NCI-H1930 (cell line): Measurements from ENCODE around the gene KRT13.

ENCODE experiments used
- DNase-seq, 2 experiments: peaks; one replicate each; lab custom pipeline; 2025; lab: John Stamatoyannopoulos, UW

Gene KRT13

DNA sequence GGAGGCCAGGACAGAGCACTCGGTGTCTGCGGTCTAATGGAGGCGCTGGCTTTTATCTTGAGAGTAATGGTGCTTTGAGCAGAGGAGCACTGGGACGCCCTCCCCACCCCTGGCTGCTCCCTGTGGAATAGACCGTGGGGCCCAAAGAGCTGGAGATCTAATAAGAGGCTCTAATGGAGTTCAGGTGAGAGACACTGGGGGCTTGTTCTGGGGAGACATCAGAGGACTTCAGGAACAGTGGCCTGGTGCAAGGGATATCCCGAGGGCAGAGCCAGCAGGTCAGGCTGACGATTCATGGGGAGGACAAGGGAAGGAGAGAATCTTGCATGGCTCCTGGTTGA is 32.2 kb upstream of the KRT13 start:
- DNase-seq = no peak

DNA sequence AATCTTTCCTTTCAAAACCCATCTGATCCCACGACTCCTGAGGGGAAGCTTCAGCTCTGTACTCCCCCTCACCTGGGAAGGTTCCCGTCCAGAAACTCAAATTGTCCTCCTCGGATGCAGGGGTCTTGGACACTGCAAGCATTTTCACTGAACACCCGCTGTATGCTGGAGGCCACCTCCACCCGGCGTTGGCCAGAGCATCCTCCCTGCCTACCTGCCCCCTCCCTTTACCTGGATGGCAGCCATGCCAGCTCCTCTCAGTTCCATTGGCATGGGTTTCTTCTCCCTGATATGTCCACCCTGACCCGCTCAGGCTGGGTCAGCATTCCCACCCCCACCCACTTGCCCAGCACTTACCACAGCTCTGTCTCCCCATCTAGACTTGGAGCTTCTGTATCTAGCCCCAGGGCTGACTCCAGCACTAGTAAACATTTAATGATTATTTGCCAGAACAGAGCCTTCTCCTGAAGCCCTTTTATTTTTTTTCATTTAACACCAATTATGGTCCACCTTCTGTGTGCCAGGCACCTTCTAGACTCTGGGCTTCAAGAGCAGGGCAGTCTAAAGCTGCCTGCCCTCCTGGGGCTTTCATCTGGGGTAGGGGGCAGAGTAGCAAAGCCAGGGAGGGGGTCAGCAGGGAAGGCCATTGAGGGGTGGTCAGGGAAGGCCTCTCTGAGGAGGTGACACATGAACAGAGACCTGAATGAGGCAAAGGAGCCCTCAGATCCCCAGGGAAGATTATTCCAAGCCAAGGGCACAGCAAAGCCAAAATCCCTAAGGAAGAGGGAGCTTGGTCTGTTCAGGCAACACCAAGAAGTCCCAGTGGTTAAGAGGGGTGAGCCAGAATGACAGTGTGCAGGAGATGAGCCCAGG is 31.6 kb upstream of the KRT13 start:
- no peak for DNase-seq

DNA sequence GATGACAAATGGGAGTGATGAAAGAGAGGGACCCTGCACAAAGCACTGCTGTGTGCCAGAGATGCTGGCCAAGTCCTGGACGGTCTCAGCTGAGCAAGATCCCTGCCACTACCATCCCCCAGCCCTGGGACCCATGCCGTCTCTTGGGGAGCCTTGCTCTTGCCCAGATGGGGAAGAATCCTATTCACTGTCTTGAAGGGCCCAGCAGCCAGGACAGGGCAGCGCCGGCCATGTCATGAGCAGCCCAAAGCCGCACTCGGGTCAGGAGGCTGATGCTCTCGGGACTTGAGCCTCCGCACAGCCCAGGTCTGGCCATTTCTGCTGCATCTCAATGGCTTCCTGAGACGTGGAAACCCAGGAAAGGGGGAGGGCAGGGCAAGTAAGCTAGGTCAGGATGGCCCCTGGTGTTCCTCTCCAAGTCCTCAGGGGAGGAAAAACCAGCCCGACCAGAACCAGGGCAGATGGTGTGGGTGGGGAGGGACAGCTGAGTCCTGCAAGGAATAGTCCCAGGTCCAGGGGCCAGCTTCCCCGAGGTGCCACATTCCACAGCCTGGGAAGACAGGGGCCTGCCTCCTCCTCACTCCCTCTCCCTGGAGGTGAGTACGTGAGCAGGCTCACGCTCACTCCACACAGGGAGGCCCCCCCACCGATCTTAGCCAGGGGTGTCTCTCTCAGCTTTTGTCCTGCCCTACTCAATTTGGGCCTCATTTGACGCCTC is 30.5 kb upstream of the KRT13 start:
- no peak for DNase-seq

DNA sequence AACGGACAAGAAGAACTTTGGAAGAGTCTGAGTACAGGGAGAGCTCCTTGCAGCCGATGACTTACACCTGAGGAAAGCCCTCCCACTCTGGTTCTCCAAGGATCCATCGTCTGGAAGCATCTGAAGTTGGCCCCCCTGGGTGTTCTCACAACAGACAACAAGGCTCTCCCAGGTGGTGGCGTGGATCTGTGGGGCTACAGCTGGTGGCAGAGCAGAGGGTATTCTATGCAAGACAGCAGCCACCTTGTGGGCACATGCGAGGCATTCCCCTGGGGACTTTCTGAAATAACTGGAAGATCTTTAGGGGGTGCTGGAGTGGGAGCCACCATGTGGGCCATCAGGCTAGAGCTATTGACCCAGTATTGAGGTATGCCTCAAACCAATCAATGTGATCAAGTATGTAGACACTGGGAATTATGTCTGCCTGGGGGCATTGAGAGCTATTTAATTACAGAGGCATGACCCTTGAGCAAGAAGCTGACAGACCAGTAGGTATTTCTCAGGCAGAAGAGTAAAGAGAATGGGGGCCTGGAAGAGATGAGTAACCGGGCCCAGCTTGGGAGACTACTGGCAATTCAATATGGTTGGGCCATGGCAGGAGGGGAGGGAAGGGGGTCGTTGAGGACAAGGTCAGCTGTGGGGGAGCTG is 29.6 kb upstream of the KRT13 start:
- no peak for DNase-seq

DNA sequence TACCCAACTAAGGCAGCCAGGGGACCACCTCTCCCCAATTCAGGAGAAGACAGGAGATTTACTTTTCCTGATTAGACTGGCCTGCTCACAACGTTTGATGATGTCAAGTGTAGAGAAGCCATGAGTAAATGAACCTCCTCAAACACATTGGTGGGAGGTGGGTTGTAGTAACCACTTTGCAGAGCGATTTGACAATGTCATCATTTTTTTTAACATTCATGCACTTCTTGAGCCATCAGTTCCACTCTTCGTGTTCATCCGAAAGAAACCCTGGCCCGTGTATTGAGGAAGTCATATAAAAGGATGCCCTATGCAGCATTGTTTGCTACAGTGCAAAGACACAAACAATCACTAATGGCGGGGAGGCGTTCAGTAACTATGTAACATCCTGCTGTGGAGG is 28.2 kb upstream of the KRT13 start:
- DNase-seq = no peak

DNA sequence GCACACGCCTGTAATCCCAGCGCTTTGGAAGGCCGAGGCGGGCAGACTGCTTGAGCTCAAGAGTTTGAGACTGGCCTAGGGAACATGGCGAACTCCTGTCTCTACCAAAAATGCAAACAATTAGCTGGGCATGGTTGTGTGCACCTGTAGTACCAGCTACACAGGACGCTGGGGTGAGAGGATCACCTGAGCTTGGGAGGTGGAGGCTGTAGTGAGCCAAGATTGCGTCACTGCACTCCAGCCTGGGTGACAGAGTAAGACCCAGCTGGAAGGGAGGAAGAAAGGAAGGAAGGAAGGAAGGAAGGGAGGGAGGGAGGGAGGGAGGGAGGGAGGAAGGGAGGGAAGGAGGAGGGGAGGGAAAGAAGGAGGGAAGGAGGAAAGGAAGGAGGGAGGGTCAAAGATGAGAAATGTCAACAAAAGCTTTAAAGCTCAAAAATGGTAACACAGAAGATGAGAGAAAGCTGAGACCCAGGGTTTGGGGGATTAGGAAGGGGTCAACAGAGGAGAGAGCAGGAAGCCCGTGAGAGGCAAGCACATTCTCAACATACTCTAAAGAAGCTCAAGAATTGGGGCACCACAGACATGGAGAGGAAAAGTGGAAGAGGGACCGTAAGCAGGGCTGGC is 27.6 kb upstream of the KRT13 start:
- no peak for DNase-seq

DNA sequence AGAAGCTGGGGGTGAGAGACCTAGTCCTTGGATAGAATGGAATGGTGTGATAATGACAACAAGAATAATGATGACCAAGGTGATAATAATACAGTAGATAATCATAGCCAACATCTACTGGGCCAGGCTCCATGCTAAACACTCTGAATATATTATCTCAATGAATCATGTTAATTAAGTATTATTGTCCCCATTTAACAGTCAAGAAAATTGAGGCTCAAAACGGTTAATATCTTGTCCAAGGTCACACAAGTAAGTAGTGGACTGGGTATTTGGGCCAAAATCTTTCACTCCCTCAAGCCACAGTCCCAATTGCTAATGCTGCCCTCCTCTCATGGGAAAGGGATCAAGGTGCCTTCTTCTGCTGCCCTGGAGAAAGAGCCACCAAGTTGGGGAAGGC is 26.6 kb upstream of the KRT13 start:
- no peak for DNase-seq

DNA sequence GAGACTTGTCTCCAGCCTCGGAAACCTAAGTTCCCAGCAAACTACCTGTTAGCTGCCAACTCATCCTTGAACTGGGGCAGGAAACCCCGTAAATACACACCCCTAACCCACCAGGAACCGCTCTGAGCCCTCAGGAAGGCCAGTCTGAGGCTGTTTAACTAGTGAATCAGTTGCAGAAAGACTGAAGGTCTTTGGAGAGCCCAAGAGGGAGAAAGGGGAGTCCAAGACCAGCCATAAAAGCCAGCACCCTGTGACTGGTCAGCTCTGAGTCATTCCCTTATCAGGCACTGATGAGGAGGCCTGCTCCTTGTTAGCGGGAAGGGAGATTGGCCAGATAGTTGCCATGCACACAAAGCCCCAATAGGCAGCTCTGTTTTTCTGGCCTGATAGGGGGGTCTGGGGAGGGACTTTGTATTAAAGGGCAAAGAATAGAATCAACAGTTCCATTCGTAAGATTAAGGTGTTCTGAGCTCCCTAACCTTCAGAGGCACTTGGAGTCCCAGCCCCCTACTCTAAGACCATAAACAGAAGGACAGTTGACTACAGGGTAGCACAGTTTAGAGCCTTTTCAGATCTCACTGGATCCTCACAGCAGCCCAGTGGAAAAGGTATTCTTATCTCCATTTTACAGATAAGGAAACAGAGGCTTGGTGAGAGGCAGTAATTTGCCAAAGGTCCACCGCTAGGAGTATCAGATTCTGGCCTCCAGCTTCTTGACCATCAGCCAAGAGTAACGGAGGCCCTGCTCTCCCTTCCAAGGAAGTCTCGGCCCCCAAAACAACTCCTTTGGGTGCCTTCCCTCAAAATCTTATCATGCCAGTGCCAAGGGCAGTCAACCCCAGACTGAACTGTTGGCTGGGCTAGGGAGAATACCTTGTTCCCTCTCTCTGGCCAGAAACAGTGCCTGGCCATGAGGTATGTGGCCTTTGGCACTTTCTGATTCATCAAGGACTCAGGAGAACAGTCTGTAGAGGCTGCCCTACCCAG is 24.9 kb upstream of the KRT13 start:
- no peak for DNase-seq

DNA sequence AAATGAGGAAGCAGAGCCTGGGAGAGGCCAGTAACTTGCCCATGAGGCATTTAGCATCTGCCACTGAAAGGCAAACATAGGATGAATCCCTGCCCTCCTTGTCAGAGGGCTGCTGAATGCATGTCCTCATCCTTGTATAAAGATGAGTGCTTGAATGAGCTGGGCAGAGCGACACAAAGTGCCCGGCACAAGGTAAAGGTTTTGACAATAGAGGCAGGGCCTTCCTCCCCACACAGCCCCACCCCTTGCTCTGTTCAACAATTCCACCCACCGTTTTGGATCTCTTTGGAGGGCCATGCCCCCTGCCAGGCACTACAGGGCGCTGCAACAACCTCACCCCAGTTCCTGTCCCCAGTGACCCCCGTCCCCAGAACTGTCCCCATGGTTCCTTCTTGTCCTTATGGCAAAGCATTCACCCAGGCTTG is 24.1 kb upstream of the KRT13 start:
- DNase-seq = no peak

DNA sequence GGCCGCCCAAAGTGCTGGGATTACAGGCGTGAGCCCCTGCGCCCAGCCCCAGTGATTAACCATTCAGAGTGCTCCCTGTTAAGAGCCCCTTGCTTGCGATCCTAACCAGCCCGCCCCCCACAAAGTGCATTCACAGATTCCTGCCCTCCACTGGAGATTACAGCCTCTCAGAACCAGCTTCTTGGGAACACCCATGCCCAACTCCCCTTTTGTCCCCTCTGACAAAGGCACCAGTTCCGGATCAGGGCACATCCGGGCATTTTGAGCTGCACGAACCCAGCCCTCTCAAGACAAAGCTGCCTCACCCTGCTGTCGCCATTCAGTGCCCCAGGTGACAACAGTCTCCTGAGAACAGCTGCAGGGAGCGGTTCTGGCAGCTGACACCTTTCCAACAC is 23.5 kb upstream of the KRT13 start:
- no peak for DNase-seq

DNA sequence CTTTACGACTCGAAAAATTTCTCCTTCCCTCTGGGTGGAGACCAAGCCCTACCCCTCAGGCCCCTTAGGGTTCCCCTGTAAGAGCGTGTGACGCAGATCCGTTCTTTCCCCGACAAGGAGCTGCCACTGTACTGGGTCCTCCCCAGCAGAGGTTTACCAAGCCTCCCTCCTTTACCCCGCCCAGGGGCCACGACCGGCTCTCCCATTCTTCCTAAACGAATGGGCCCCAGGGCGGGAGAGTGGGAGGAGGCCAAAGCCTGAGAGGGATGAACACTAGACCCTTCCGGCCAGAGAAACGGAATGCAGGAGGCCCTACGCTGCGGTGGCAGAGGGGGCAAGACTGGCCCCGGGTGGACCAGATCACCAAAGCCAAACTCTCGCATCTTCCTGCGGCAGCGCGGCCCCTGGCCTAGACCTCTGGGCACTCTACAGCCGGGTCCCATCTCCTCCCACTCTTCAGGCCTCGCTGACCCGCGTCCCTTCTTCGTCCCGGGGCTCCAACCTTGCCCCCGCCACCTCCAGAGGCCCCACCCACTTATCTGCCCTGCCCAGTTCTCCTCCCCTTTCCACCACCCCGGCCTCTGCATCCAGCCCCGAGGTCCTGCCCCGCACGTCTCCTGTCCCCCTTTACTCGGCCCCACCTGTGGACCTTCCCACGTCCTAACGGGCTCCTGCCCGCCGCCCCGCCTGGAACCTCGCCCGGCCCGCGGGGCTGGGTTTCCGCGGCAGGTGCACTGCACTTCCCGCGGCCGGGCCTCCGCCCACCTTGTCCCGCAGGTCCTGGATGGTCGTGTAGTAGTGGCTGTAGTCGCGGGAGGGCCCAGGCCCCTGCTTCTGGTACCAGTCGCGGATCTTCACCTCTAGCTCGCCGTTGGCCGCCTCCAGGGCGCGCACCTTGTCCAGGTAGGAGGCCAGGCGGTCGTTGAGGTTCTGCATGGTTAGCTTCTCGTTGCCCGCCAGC is 21.9 kb upstream of the KRT13 start:
- no peak for DNase-seq

DNA sequence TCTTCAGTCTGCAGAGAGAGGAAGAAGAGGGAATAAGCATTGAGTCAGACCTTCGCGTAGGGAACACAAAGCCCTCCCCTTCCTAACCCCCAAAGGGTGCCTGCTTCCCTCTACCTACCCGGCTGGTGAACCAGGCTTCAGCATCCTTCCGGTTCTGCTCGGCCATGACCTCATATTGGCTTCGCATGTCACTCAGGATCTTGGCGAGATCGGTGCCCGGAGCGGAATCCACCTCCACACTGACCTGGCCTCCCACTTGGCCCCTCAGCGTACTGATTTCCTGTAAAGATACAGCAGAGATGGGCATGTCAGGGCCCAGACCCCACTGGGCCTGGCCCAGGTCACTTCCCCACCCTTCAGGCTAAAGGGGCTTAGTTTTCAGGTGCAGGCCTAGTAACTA is 18.8 kb upstream of the KRT13 start:
- no peak for DNase-seq

DNA sequence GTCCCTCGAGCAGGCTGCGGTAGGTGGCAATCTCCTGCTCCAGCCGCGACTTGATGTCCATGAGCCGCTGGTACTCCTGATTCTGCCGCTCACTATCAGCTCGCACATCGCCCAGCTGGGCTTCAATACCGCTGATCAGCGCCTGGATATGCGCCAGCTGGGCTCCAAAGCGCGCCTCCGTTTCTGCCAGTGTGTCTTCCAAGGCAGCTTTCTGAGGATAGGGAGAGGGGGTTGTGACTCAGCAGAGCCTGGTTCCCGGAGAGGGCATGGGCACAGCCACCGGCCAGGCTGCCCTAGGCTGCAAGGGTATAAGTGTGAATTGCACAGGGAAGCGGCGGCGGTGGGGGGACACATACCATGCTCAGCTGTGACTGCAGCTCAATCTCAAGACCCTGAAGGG is 18.4 kb upstream of the KRT13 start:
- DNase-seq = no peak

DNA sequence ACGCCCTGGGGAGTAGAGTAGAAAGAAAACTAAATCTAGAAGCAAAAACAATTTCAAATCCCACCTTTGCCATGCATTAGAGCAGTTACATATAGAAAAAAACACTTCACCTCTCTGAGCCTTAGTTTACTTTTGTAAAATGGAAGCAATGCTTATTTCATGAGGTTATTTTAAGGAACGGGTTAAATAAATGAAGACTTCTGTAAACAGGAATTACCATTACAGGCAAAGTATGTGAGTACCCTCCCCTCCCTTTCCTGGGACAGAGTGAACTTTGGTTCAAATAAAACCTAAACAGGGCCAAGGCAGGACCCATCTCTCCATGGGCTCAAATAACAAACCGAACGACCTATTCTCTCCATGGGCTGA is 17.8 kb upstream of the KRT13 start:
- DNase-seq = no peak

DNA sequence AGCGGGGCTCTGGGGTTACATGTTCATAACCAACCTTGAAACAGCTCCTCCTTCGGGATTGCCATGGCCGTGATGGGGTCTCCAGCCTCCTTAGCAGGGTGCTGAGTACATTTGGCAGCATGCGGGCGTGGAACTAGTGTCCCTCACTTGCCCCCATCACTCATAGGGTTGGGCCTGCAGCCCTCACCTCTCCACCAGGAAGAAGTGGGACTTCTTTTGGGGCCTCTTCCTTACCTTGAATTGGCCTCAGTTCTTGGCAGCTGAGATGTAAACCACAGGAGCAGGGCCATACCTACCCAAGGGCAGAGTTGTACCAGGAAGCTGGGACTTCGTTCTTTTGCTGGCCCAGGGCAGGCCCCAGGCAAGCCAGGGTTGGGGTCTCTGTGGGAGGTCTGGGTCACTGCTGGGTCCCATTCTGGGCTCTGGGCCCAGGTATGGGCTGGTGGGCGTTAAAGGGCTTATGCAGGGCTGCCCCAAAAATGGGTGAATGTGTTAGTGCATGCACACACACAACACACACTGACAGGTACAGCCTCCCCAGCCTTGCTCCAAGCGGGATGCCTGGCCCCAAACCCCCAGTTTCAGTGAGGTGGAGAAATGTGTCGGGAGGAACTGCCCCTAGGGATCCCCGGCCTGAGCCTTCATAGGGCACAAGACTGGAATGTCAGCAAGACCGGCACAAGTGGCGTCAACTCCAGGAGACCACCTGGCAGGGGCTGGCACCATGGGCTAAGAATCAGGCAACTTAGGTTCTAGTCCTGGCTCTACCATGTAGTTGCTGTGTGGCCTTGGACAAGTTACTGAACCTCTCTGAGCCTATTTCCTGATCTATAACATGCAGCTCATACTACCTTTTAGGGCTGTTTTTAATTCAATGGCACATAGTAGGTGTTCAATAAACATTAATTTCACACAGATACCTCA is 17.2 kb upstream of the KRT13 start:
- DNase-seq = no peak

DNA sequence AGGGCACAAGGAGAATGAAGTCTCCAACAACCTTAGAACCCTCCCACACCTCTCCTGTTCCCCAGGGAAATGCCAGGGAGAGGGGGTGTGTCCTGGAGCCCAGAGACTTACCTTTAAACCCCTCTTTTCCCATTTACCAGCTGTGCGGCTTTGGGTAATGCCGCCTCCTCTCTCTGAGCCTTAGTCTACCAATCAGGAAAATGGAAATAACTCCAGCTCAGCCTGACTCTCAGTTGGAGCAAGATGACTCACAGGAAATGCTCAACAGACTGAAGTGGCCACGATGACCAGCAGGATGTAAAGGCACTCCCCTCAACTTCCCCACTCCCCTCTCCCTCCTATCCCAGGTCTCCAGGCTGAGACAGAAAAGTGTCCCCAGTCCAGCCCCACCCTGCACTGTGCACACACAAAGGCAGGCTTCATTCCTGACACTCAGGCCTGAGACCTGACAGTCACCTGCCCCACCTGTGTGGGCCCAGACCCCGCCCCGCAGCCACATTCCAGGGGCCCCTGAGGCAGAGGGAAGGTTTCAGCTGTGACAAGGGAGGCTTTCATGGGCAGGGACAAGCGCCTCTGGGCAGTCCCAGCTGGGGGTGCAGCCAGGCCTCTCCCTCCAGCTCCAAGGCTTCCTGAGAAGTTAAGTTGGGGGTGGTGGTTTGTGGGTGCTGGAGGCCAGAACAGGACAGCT is 16.3 kb upstream of the KRT13 start:
- DNase-seq = no peak

DNA sequence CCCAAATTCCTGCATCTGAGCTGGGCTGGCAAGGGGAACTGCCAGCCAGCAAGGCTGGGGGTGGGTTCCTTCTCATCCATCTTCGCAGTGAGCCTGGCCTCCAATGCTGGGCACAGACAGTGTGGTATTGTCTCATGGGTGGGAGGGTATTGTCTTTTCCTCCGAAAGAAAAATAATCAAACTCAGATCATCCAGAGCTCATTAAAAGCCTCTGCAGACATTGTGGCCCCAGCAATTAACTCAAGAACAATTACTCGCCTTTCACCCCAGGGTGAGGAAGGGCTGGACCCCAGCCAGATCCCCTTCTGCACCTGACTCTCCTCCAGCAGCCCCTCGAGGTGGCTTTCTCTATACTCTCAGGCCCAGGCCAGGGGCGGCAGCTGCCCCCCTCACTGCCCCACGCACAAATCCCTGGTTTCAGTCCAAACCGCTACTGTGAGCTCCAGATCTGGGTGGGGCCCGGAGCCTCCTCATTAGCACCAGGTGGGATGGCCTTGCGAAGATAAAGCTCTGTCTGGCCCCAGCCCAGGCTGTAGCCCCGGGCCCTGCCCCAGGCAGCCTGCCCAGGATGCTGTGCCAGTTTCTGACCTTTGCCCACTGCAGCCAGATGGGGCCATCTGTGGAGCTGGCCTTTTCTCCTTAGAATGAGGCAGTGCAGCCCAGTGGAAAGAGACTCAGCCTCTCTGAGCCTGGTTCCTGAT is 15.6 kb upstream of the KRT13 start:
- DNase-seq = no peak
